Natural killer cell (primary cell): ENCODE data around the gene RAI14. TPM values are rescaled to one million over a fixed set of nuclear protein-coding genes. Genes with fewer than 3 reads are reported as not detected.

ENCODE experiments used
- ATAC-seq, 3 donors: fragments of 150-1000 bp in 2 of 3; fragments of 200-7000 bp in 1 of 3; cut with Tn5 transposase; 1 replicate in 1 of 3; 2 replicates in 2 of 3; pipeline ENCODE4 v1.10.0; 2021; ENCODE audit warnings: mild to moderate bottlenecking in 2 of 3, moderate library complexity in 2 of 3
- DNase-seq, 2 donors: peaks; one replicate each; pipeline versions ENCODE4 v3.0.0 to v3.0.0-alpha.2; 2013 to 2021; ENCODE audit warnings: mixed read lengths in 1 of 2
- H3K27ac ChIP-seq: one replicate; pipeline ENCODE4 v1.5.1; 2013; ENCODE audit warnings: mild to moderate bottlenecking, low read length
- H3K27me3 ChIP-seq: one replicate; pipeline ENCODE4 v1.6.1; 2013; ENCODE audit warnings: low read length; ENCODE audit not compliant: control insufficient read depth, insufficient read depth
- H3K36me3 ChIP-seq: one replicate; pipeline ENCODE4 v1.6.1; 2013; ENCODE audit warnings: low read length; ENCODE audit not compliant: control insufficient read depth, insufficient read depth
- H3K4me1 ChIP-seq: one replicate; pipeline ENCODE4 v1.6.1; 2013; ENCODE audit warnings: low read length; ENCODE audit not compliant: control insufficient read depth, insufficient read depth
- H3K4me3 ChIP-seq: one replicate; pipeline ENCODE4 v1.5.1; 2013; ENCODE audit warnings: low read length
- H3K9me3 ChIP-seq: one replicate; pipeline ENCODE4 v1.6.1; 2013; ENCODE audit warnings: low read length; ENCODE audit not compliant: control insufficient read depth, insufficient read depth
- H3K27ac Mint-ChIP-seq, 2 donors: one replicate each; pipeline ENCODE4 v1.8.0; 2022; ENCODE audit warnings: mild to moderate bottlenecking in 2 of 2, mixed read lengths in 2 of 2, moderate library complexity in 1 of 2
- H3K27me3 Mint-ChIP-seq, 2 donors: one replicate each; pipeline ENCODE4 v1.8.0; 2022; ENCODE audit warnings: low read depth in 2 of 2, mixed read lengths in 2 of 2
- H3K36me3 Mint-ChIP-seq: one replicate; pipeline ENCODE4 v1.8.0; 2022; ENCODE audit warnings: mixed read lengths
- H3K4me1 Mint-ChIP-seq, 2 donors: one replicate each; pipeline ENCODE4 v1.8.0; 2022; ENCODE audit warnings: mixed read lengths in 2 of 2
- H3K4me3 Mint-ChIP-seq: one replicate; pipeline ENCODE4 v1.8.0; 2022; ENCODE audit warnings: mild to moderate bottlenecking, moderate library complexity, mixed read lengths
- H3K9me3 Mint-ChIP-seq, 2 donors: one replicate each; pipeline ENCODE4 v1.8.0; 2022; ENCODE audit warnings: mixed read lengths in 2 of 2
- CTCF ChIP-seq: fragments of 200-600 bp; IDR thresholded peaks from one replicate; pipeline ENCODE4 v1.8.0; 2022; ENCODE audit warnings: antibody characterized with exemption
- WGBS: methylation state at CpG from one replicate; pipeline ENCODE4 v1.1.7; 2013; ENCODE audit warnings: missing lambda C conversion rate; ENCODE audit not compliant: insufficient coverage; 5-methylcytosine and 5-hydroxymethylcytosine counted together
- intact Hi-C: fragments of 100-400 bp; cut with micrococcal nuclease; formaldehyde crosslinking; loops from one replicate; pipeline ENCODE4 v1.14.2; 2022
- total RNA-seq, 4 donors: library from RNA; stranded (reverse); fragments of 120-200 nt in 1 of 4; gene quantifications; one replicate each; pipeline versions ENCODE4 v1.2.3 to v1.2.4, GENCODE V29; 2013 to 2022

The RAI14 gene
- total RNA-seq, 3 donors from 2014 or later (not counting 1 experiment from before 2014, with no cell fraction given), result 0.40 to 2.9 (median 2.8) TPM

GRCh38 chr5:34706084-34706483 is 50.0 kb downstream of the RAI14 start:
- intact Hi-C loops, result no loop called here

GRCh38 chr5:34707451-34708107 is 51.5 kb downstream of the RAI14 start:
- Mint-ChIP-seq H3K4me1 (no peaks in the 10 kb centered on the region), H3K4me3 (no peak overlapping the region), H3K27me3 (peaks cover 2 to 14% of the 10 kb centered on the region in 2 donors), H3K36me3 (no peaks in the 10 kb centered on the region), H3K27ac (no peak overlapping the region), H3K9me3 (no peaks in the 10 kb centered on the region)
- H3K4me3 ChIP-seq, result no peak overlapping the region
- no peaks in the 10 kb centered on the region for H3K9me3 ChIP-seq
- intact Hi-C loops, result no loop called here
- no peaks in the 10 kb centered on the region for H3K4me1 ChIP-seq
- no peaks in the 10 kb centered on the region for H3K36me3 ChIP-seq
- WGBS, result 60% methylated on average over 3 of the region's 5 CpGs
- no peak for ATAC-seq
- H3K27me3 ChIP-seq, result no peaks in the 10 kb centered on the region
- no peak overlapping the region for H3K27ac ChIP-seq
- TF ChIP-seq CTCF, result no peak
- no peak for DNase-seq

More at GRCh38 chr5:34706084-34706483, 50.0 kb downstream of the RAI14 start:
- Mint-ChIP-seq H3K9me3 (no peaks in the 10 kb centered on the region), H3K27me3 (peaks cover 2 to 14% of the 10 kb centered on the region in 2 donors), H3K27ac (no peak overlapping the region), H3K36me3 (no peaks in the 10 kb centered on the region), H3K4me1 (no peaks in the 10 kb centered on the region), H3K4me3 (no peak overlapping the region)
- DNase-seq, result no peak
- Histone ChIP-seq H3K4me3 (no peak overlapping the region), H3K27me3 (no peaks in the 10 kb centered on the region), H3K27ac (no peak overlapping the region), H3K36me3 (no peaks in the 10 kb centered on the region), H3K9me3 (no peaks in the 10 kb centered on the region), H3K4me1 (no peaks in the 10 kb centered on the region)
- no peak for ATAC-seq
- TF ChIP-seq CTCF, result no peak
- no CpG with 5 or more reads among the region's 1 CpG for WGBS

GRCh38 chr5:34708777-34709176 is 52.6 kb downstream of the RAI14 start:
- H3K27ac ChIP-seq, result no peak overlapping the region
- Mint-ChIP-seq H3K4me1 (no peaks in the 10 kb centered on the region), H3K36me3 (no peaks in the 10 kb centered on the region), H3K4me3 (no peak overlapping the region), H3K27me3 (peaks cover 6 to 14% of the 10 kb centered on the region in 2 donors), H3K27ac (no peak overlapping the region), H3K9me3 (no peaks in the 10 kb centered on the region)
- intact Hi-C loops, result no loop called here
- no peaks in the 10 kb centered on the region for H3K27me3 ChIP-seq
- no peak overlapping the region for H3K4me3 ChIP-seq
- H3K4me1 ChIP-seq, result no peaks in the 10 kb centered on the region
- ATAC-seq (no peak), DNase-seq (no peak)
- 100% methylated on average over 1 of the region's 2 CpGs for WGBS
- H3K36me3 ChIP-seq, result no peaks in the 10 kb centered on the region
- no peak for TF ChIP-seq CTCF
- no peaks in the 10 kb centered on the region for H3K9me3 ChIP-seq
